Measurements from ENCODE around the gene YDJC. TPM values are rescaled to one million over a fixed set of nuclear protein-coding genes. Genes with fewer than 3 reads are reported as not detected.

YDJC gene
- total and polyA plus RNA-seq, 2 donors (not counting 1 experiment from before 2014, with no cell fraction given) = 4.7 to 10.4 TPM

DNA sequence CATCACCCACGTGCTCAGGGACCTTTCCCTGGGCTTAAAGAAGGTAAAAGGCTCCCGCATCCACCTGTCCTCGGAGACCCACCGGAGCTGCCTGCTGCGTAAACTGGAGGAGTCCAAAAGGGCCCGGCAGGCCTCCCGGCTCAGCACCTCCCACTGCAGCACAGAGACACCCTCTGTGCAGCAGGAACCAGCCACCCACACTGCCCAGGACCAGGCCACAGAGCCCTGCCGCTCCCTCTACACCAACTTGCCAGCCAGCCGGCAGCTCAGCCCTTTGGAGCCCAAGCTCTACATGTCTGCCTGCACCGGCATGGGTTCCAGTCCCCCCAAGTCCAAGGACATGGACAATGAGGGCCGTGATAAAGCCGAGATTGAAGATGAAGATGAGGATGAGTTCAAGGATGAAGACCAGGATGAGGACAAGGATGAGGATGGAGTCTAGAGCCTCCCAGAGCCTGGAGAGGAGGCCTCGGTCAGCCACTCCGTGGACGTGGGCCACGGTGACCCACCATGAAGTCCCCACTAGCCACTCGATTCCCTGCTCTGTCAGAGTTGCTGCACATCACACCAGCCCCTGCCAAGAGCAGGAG lies 6.9 kb upstream of the YDJC start:
- no peaks in the 10 kb centered on the region for H3K79me2 ChIP-seq (ENCODE audit: control insufficient read depth, insufficient read depth, low read length)
- no peaks in the 10 kb centered on the region for H3K36me3 ChIP-seq (ENCODE audit: control insufficient read depth, insufficient read depth, low read length)
- no peaks in the 10 kb centered on the region for H3K27me3 ChIP-seq (ENCODE audit: control insufficient read depth, insufficient read depth, low read length)
- no peak overlapping the region for H3K27ac ChIP-seq (ENCODE audit: insufficient read depth, low read length)
- H3K4me2 ChIP-seq (ENCODE audit: extremely low read depth, insufficient read depth, low read length) = no peak overlapping the region
- H3K4me3 ChIP-seq (replicated peaks in 1 of 4; ENCODE audit: control extremely low read depth in 1 of 4, insufficient read depth in 1 of 4, low read depth in 3 of 4, low read length in 4 of 4) = no peak overlapping the region
- no peaks in the 10 kb centered on the region for H4K20me1 ChIP-seq (ENCODE audit: control insufficient read depth, extremely low read depth, insufficient read depth, low read length)
- no peaks in the 10 kb centered on the region for H3K9me3 ChIP-seq (ENCODE audit: control insufficient read depth, insufficient read depth, low read depth, low read length)
- TF ChIP-seq, protein P1, sequence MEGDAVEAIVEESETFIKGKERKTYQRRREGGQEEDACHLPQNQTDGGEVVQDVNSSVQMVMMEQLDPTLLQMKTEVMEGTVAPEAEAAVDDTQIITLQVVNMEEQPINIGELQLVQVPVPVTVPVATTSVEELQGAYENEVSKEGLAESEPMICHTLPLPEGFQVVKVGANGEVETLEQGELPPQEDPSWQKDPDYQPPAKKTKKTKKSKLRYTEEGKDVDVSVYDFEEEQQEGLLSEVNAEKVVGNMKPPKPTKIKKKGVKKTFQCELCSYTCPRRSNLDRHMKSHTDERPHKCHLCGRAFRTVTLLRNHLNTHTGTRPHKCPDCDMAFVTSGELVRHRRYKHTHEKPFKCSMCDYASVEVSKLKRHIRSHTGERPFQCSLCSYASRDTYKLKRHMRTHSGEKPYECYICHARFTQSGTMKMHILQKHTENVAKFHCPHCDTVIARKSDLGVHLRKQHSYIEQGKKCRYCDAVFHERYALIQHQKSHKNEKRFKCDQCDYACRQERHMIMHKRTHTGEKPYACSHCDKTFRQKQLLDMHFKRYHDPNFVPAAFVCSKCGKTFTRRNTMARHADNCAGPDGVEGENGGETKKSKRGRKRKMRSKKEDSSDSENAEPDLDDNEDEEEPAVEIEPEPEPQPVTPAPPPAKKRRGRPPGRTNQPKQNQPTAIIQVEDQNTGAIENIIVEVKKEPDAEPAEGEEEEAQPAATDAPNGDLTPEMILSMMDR (conservative IDR thresholded peaks at IDR 0.05 in 1 of 2, IDR thresholded peaks at IDR 0.05 in 1 of 2; ENCODE audit: low read depth in 1 of 2, low read length in 2 of 2) = no peak
- TF ChIP-seq EZH2 (IDR thresholded peaks at IDR 0.05; ENCODE audit: low read length, missing control alignments) = no peak
- H3K4me1 ChIP-seq (ENCODE audit: control insufficient read depth, extremely low read depth, insufficient read depth, low read length) = peaks cover 6% of the 10 kb centered on the region
- H2AFZ ChIP-seq (ENCODE audit: low read length) = no peak overlapping the region
- H3K9ac ChIP-seq (ENCODE audit: insufficient read depth, low read length) = no peak overlapping the region
- DNase-seq (ENCODE audit: low read depth in 2 of 2) = no peak

- no peak overlapping the region for H3K27ac ChIP-seq (ENCODE audit: insufficient read depth, low read length)
- no peaks in the 10 kb centered on the region for H3K79me2 ChIP-seq (ENCODE audit: control insufficient read depth, insufficient read depth, low read length)
- no peaks in the 10 kb centered on the region for H3K36me3 ChIP-seq (ENCODE audit: control insufficient read depth, insufficient read depth, low read length)
- no peak overlapping the region for H3K4me3 ChIP-seq (replicated peaks in 1 of 4; ENCODE audit: control extremely low read depth in 1 of 4, insufficient read depth in 1 of 4, low read depth in 3 of 4, low read length in 4 of 4)
- no peak overlapping the region for H2AFZ ChIP-seq (ENCODE audit: low read length)
- H3K9me3 ChIP-seq (ENCODE audit: control insufficient read depth, insufficient read depth, low read depth, low read length) = no peaks in the 10 kb centered on the region
- no peak for DNase-seq (ENCODE audit: low read depth in 2 of 2)
- no peaks in the 10 kb centered on the region for H3K4me1 ChIP-seq (ENCODE audit: control insufficient read depth, extremely low read depth, insufficient read depth, low read length)
- H3K27me3 ChIP-seq (ENCODE audit: control insufficient read depth, insufficient read depth, low read length) = no peaks in the 10 kb centered on the region
- TF ChIP-seq EZH2 (IDR thresholded peaks at IDR 0.05; ENCODE audit: low read length, missing control alignments) = no peak
- TF ChIP-seq, protein P1 (conservative IDR thresholded peaks at IDR 0.05 in 1 of 2, IDR thresholded peaks at IDR 0.05 in 1 of 2; ENCODE audit: low read depth in 1 of 2, low read length in 2 of 2) = no peak
- H3K9ac ChIP-seq (ENCODE audit: insufficient read depth, low read length) = no peak overlapping the region
- H4K20me1 ChIP-seq (ENCODE audit: control insufficient read depth, extremely low read depth, insufficient read depth, low read length) = no peaks in the 10 kb centered on the region
- H3K4me2 ChIP-seq (ENCODE audit: extremely low read depth, insufficient read depth, low read length) = no peak overlapping the region
Measured at GRCh38 chr22:21635771-21636510, 6.1 kb upstream of the YDJC start.

DNA sequence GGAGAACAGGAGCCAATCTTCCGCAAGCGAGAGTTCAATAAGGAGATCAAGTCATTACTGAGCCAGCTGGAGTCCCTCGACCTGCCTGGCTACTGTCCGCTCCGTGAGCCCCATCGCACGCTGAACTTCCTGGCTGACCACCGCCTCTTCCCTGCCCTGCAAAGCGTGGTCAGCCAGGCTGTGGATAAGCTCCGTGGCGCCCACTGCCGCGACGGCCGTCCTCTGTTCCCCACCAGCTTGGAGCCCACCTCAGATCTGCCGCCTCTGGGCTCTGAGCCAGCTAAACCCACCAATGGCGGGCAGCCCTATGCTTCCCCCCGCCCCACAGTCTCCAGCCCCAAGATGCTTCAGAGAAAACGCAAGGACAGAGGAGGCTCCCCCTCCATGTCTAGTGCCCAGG lies 5.0 kb upstream of the YDJC start:
- Histone ChIP-seq H3K27me3 (ENCODE audit: control insufficient read depth, insufficient read depth, low read length) (no peaks in the 10 kb centered on the region), H3K4me2 (ENCODE audit: extremely low read depth, insufficient read depth, low read length) (no peak overlapping the region), H3K36me3 (ENCODE audit: control insufficient read depth, insufficient read depth, low read length) (no peaks in the 10 kb centered on the region), H3K9me3 (ENCODE audit: control insufficient read depth, insufficient read depth, low read depth, low read length) (no peaks in the 10 kb centered on the region), H2AFZ (ENCODE audit: low read length) (no peak overlapping the region), H3K9ac (ENCODE audit: insufficient read depth, low read length) (no peak overlapping the region), H3K79me2 (ENCODE audit: control insufficient read depth, insufficient read depth, low read length) (no peaks in the 10 kb centered on the region), H3K27ac (ENCODE audit: insufficient read depth, low read length) (no peak overlapping the region), H3K4me1 (ENCODE audit: control insufficient read depth, extremely low read depth, insufficient read depth, low read length) (no peaks in the 10 kb centered on the region), H4K20me1 (ENCODE audit: control insufficient read depth, extremely low read depth, insufficient read depth, low read length) (no peaks in the 10 kb centered on the region), H3K4me3 (replicated peaks in 1 of 4; ENCODE audit: control extremely low read depth in 1 of 4, insufficient read depth in 1 of 4, low read depth in 3 of 4, low read length in 4 of 4) (no peak overlapping the region)
- TF ChIP-seq, protein P1 (conservative IDR thresholded peaks at IDR 0.05 in 1 of 2, IDR thresholded peaks at IDR 0.05 in 1 of 2; ENCODE audit: low read depth in 1 of 2, low read length in 2 of 2) = no peak
- TF ChIP-seq EZH2 (IDR thresholded peaks at IDR 0.05; ENCODE audit: low read length, missing control alignments) = no peak
- no peak for DNase-seq (ENCODE audit: low read depth in 2 of 2)

All from fibroblast of lung (primary cell).